Mesenchymal stem cell (in vitro differentiated cells and primary cell): ENCODE measurements around the gene HLCS.
"Not testable (repeated sequence)": the region's sequence is repeated elsewhere in the genome, so short reads cannot be mapped to it uniquely, and the experiment has no call there.

Source experiments
- DNase-seq: peaks from one replicate; pipeline ENCODE4 v3.0.0-alpha.2; 2013
- H2AFZ ChIP-seq: one replicate; pipeline ENCODE4 v1.6.1; 2013; ENCODE audit warnings: low read depth, mild to moderate bottlenecking, control low read depth, inconsistent platforms, low read length, moderate library complexity
- H2AK5ac ChIP-seq: 2 replicates; pipeline ENCODE4 v1.6.1; 2013; ENCODE audit warnings: low read length, moderate library complexity, mild to moderate bottlenecking, inconsistent platforms; ENCODE audit not compliant: severe bottlenecking
- H2BK120ac ChIP-seq: one replicate; pipeline ENCODE4 v1.6.1; 2013; ENCODE audit warnings: low read depth, mild to moderate bottlenecking, inconsistent platforms, low read length, moderate library complexity
- H2BK12ac ChIP-seq, 2 experiments: one replicate each; pipeline ENCODE4 v1.6.1; 2013; ENCODE audit warnings: inconsistent platforms in 2 of 2, low read length in 2 of 2, mild to moderate bottlenecking in 2 of 2, moderate library complexity in 2 of 2, control low read depth in 1 of 2
- H2BK15ac ChIP-seq: one replicate; pipeline ENCODE4 v1.6.1; 2013; ENCODE audit warnings: mild to moderate bottlenecking, low read depth, inconsistent platforms; ENCODE audit not compliant: poor library complexity, severe bottlenecking
- H2BK5ac ChIP-seq: 2 replicates; pipeline ENCODE4 v1.6.1; 2013; ENCODE audit warnings: low read depth, mild to moderate bottlenecking, low read length, control low read depth, inconsistent platforms; ENCODE audit not compliant: poor library complexity, severe bottlenecking
- H3K14ac ChIP-seq, 2 experiments: one replicate each; pipeline ENCODE4 v1.6.1; 2013; ENCODE audit warnings: inconsistent platforms in 2 of 2, low read length in 2 of 2, control low read depth in 1 of 2, mild to moderate bottlenecking in 1 of 2, moderate library complexity in 1 of 2
- H3K18ac ChIP-seq, 2 experiments: one replicate each; pipeline ENCODE4 v1.6.1; 2013; ENCODE audit warnings: inconsistent platforms in 2 of 2, low read length in 2 of 2, control low read depth in 1 of 2, low read depth in 1 of 2, mild to moderate bottlenecking in 1 of 2
- H3K23ac ChIP-seq, 2 experiments: one replicate each; pipeline ENCODE4 v1.6.1; 2013; ENCODE audit warnings: inconsistent platforms in 2 of 2, low read length in 2 of 2, mild to moderate bottlenecking in 2 of 2, moderate library complexity in 2 of 2, control low read depth in 1 of 2
- H3K27ac ChIP-seq: 2 replicates; pipeline ENCODE4 v1.5.1; 2013; ENCODE audit warnings: mild to moderate bottlenecking, moderate library complexity, low read length, control low read depth, inconsistent platforms; ENCODE audit not compliant: poor library complexity, severe bottlenecking
- H3K27me3 ChIP-seq, 2 experiments: 2 replicates each; pipeline versions ENCODE4 v1.6.1 to v1.7.0; 2013; ENCODE audit warnings: low read length in 2 of 2, mild to moderate bottlenecking in 2 of 2, moderate library complexity in 2 of 2, control low read depth in 1 of 2, inconsistent platforms in 1 of 2; ENCODE audit not compliant: control insufficient read depth in 1 of 2, insufficient read depth in 1 of 2
- H3K36me3 ChIP-seq, 2 experiments: 2 replicates each; pipeline versions ENCODE4 v1.6.1 to v1.7.0; 2013; ENCODE audit warnings: low read length in 2 of 2, control low read depth in 1 of 2, inconsistent platforms in 1 of 2, low read depth in 1 of 2, mild to moderate bottlenecking in 1 of 2; ENCODE audit not compliant: insufficient read depth in 2 of 2, control insufficient read depth in 1 of 2
- H3K4ac ChIP-seq, 2 experiments: one replicate each; pipeline ENCODE4 v1.6.1; 2013; ENCODE audit warnings: inconsistent platforms in 2 of 2, low read length in 2 of 2, mild to moderate bottlenecking in 2 of 2, moderate library complexity in 2 of 2, control low read depth in 1 of 2, low read depth in 1 of 2
- H3K4me1 ChIP-seq: 2 replicates; pipeline ENCODE4 v1.6.1; 2013; ENCODE audit warnings: low read depth, low read length, control low read depth; ENCODE audit not compliant: control insufficient read depth, insufficient read depth
- H3K4me2 ChIP-seq: 2 replicates; pipeline ENCODE4 v1.6.1; 2013; ENCODE audit warnings: low read length, mild to moderate bottlenecking, inconsistent platforms; ENCODE audit not compliant: poor library complexity, severe bottlenecking
- H3K4me3 ChIP-seq, 2 experiments: 2 replicates each; pipeline versions ENCODE4 v1.5.1 to v1.7.0; 2013; ENCODE audit warnings: low read length in 2 of 2, mild to moderate bottlenecking in 2 of 2, control low read depth in 1 of 2, low read depth in 1 of 2; ENCODE audit not compliant: insufficient read depth in 1 of 2
- H3K79me1 ChIP-seq: replicated peaks from 2 replicates; pipeline ENCODE4 v1.6.1; 2013; ENCODE audit warnings: mild to moderate bottlenecking, control low read depth, low read length, inconsistent platforms; ENCODE audit not compliant: poor library complexity, severe bottlenecking
- H3K9ac ChIP-seq: 2 replicates; pipeline ENCODE4 v1.7.0; 2013; ENCODE audit warnings: mild to moderate bottlenecking, low read length, moderate library complexity
- H3K9me3 ChIP-seq: 2 replicates; pipeline ENCODE4 v1.7.0; 2013; ENCODE audit warnings: mild to moderate bottlenecking, low read length; ENCODE audit not compliant: control insufficient read depth
- H4K8ac ChIP-seq: one replicate; pipeline ENCODE4 v1.6.1; 2013; ENCODE audit warnings: inconsistent platforms, mild to moderate bottlenecking, low read length, moderate library complexity
- H4K91ac ChIP-seq: one replicate; pipeline ENCODE4 v1.6.1; 2013; ENCODE audit warnings: mild to moderate bottlenecking, low read length, inconsistent platforms
- WGBS: methylation state at CpG from one replicate; pipeline ENCODE4 v1.1.7; 2013; ENCODE audit warnings: mixed read lengths; 5-methylcytosine and 5-hydroxymethylcytosine counted together

HLCS gene

GRCh38 chr21:37002851-37003250 is 36.4 kb upstream of the HLCS start:
- not testable (repeated sequence) for H4K91ac ChIP-seq, H2AK5ac ChIP-seq, H3K4me2 ChIP-seq, H3K79me1 ChIP-seq, H3K36me3 ChIP-seq, H3K9me3 ChIP-seq, H3K23ac ChIP-seq, H3K14ac ChIP-seq, H3K27ac ChIP-seq, H3K4me3 ChIP-seq, H3K9ac ChIP-seq, DNase-seq, H3K18ac ChIP-seq, H2BK12ac ChIP-seq, H3K4ac ChIP-seq, H2BK5ac ChIP-seq, H2BK120ac ChIP-seq, H2BK15ac ChIP-seq, H4K8ac ChIP-seq, H2AFZ ChIP-seq
- 93% methylated on average over 12 of the region's 12 CpGs for WGBS
- Histone ChIP-seq H3K27me3 (peaks cover 11 to 22% of the 10 kb centered on the region in 2 experiments), H3K4me1 (peaks cover 15% of the 10 kb centered on the region)

GRCh38 chr21:37001441-37001840 is 35.0 kb upstream of the HLCS start:
- 60% methylated on average over 2 of the region's 3 CpGs for WGBS
- H3K4me2 ChIP-seq = no peak overlapping the region

GRCh38 chr21:37000381-37000780 is 33.9 kb upstream of the HLCS start:
- H3K9ac ChIP-seq = no peak overlapping the region
- H3K4me2 ChIP-seq = no peak overlapping the region
- no peak overlapping the region for H3K4me3 ChIP-seq
- H2AFZ ChIP-seq = no peak overlapping the region
- no peak overlapping the region for H2BK120ac ChIP-seq
- H3K4ac ChIP-seq = no peak overlapping the region
- no peaks in the 10 kb centered on the region for H3K4me1 ChIP-seq
- H3K36me3 ChIP-seq = no peaks in the 10 kb centered on the region
- no peak overlapping the region for H2BK15ac ChIP-seq
- WGBS = 100% methylated on average over 2 of the region's 4 CpGs
- peaks cover under 1 to 4% of the 10 kb centered on the region in 2 experiments for H3K27me3 ChIP-seq
- no peak overlapping the region for H4K91ac ChIP-seq
- no peak overlapping the region for H3K27ac ChIP-seq
- H3K14ac ChIP-seq = no peak overlapping the region
- H3K9me3 ChIP-seq = no peaks in the 10 kb centered on the region
- no peak overlapping the region for H2BK5ac ChIP-seq
- no peaks in the 10 kb centered on the region for H3K79me1 ChIP-seq
- no peak overlapping the region for H2AK5ac ChIP-seq
- DNase-seq = no peak
- no peak overlapping the region for H3K23ac ChIP-seq
- H3K18ac ChIP-seq = no peak overlapping the region
- no peak overlapping the region for H2BK12ac ChIP-seq
- H4K8ac ChIP-seq = no peak overlapping the region

More at GRCh38 chr21:37001441-37001840, 35.0 kb upstream of the HLCS start:
- no peak overlapping the region for H2BK15ac ChIP-seq
- H3K4me1 ChIP-seq = peaks cover 8% of the 10 kb centered on the region
- no peak overlapping the region for H2AFZ ChIP-seq
- H4K8ac ChIP-seq = no peak overlapping the region
- no peak overlapping the region for H2BK5ac ChIP-seq
- H2BK120ac ChIP-seq = no peak overlapping the region
- peaks cover 11 to 14% of the 10 kb centered on the region in 2 experiments for H3K27me3 ChIP-seq
- H2AK5ac ChIP-seq = no peak overlapping the region
- H3K23ac ChIP-seq = no peak overlapping the region
- H3K4me3 ChIP-seq = no peak overlapping the region
- H3K9ac ChIP-seq = peak overlapping the region; percentile 69
- no peak overlapping the region for H3K18ac ChIP-seq
- H4K91ac ChIP-seq = no peak overlapping the region
- no peaks in the 10 kb centered on the region for H3K9me3 ChIP-seq
- H3K27ac ChIP-seq = no peak overlapping the region
- no peak overlapping the region for H3K14ac ChIP-seq
- H2BK12ac ChIP-seq = no peak overlapping the region
- H3K36me3 ChIP-seq = no peaks in the 10 kb centered on the region
- no peak overlapping the region for H3K4ac ChIP-seq
- no peaks in the 10 kb centered on the region for H3K79me1 ChIP-seq
- DNase-seq = no peak

GRCh38 chr21:36999131-36999898 is 32.8 kb upstream of the HLCS start:
- H2BK5ac ChIP-seq = no peak overlapping the region
- 87% methylated on average over 10 of the region's 11 CpGs for WGBS
- no peak for DNase-seq
- no peak overlapping the region for H3K4me3 ChIP-seq
- H2AFZ ChIP-seq = no peak overlapping the region
- H2AK5ac ChIP-seq = no peak overlapping the region
- no peak overlapping the region for H4K91ac ChIP-seq
- H3K4me2 ChIP-seq = no peak overlapping the region
- no peak overlapping the region for H3K27ac ChIP-seq
- H3K23ac ChIP-seq = no peak overlapping the region
- H4K8ac ChIP-seq = no peak overlapping the region
- H3K14ac ChIP-seq = no peak overlapping the region
- no peaks in the 10 kb centered on the region for H3K79me1 ChIP-seq
- H3K18ac ChIP-seq = no peak overlapping the region
- H2BK12ac ChIP-seq = no peak overlapping the region
- no peaks in the 10 kb centered on the region for H3K4me1 ChIP-seq
- H3K27me3 ChIP-seq = peaks cover 3 to 9% of the 10 kb centered on the region in 2 experiments
- H2BK120ac ChIP-seq = no peak overlapping the region
- H3K36me3 ChIP-seq = no peaks in the 10 kb centered on the region
- H3K9me3 ChIP-seq = no peaks in the 10 kb centered on the region
- no peak overlapping the region for H3K4ac ChIP-seq
- no peak overlapping the region for H3K9ac ChIP-seq
- no peak overlapping the region for H2BK15ac ChIP-seq
